Tongue (tissue), 2 donors: ENCODE measurements around the gene AFF1. TPM values are rescaled to one million over a fixed set of nuclear protein-coding genes. Genes with fewer than 3 reads are reported as not detected.
"Not testable (repeated sequence)": the region's sequence is repeated elsewhere in the genome, so short reads cannot be mapped to it uniquely, and the experiment has no call there.

ENCODE experiments used
- DNase-seq: peaks from one replicate; pipeline ENCODE4 v3.0.0-alpha.2; 2015
- total RNA-seq: library from RNA; depleted of rRNA; stranded (reverse); fragments of >200 nt; gene quantifications from one replicate; pipeline ENCODE4 v1.2.3, GENCODE V29; 2014

The AFF1 gene
- total RNA-seq, 1 donor from 2014 or later, result 41.1 TPM

- DNase-seq, result no peak
Measured at GRCh38 chr4:87055311-87055710, 120.5 kb downstream of the AFF1 start.

DNA sequence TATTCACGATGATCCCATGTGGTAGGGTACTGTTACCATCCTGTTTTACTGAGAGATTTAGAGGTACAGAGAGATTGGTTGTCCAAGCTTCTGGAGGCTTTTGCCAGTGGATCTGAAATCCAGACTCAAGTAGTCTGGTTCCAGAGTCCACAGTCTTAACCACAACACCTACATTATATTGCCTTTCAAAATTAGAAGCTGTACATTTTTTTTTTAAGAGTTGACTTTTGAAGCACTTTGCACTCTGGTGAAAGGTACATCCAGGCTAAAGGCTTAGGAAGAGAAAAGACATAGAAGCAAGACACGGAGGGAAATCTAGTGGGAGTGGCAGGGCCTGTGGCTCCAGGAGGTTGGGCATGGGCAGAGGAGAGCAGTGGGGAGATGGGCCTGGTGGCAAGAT, 122.1 kb downstream of the AFF1 start:
- no peak for DNase-seq

DNA sequence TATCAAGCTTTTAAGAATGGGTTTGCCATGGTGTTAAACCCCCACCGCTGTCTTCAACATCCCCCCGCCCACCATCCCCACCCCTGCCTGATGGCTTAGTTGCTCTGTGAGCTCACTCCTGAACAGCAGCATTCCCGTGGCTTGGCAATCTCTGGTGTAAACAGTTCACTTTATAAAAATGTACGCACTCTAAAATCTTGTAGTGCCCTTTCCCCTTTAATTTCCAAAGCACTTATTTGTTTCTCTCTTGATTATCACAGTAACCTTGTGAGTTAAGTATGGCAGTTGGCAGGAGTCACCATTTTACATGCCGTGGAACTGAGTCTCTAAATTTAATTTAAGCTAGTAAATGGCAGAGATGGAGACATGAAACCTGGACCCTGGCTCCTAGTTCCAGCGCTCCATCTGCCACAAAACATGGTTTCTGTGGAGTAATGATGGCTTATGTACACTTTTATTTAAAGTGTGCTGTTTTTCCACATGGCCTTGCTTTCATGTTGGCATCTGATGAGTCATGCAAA, 123.1 kb downstream of the AFF1 start:
- no peak for DNase-seq

GRCh38 chr4:87058356-87059073, 123.7 kb downstream of the AFF1 start:
- no peak for DNase-seq

DNA sequence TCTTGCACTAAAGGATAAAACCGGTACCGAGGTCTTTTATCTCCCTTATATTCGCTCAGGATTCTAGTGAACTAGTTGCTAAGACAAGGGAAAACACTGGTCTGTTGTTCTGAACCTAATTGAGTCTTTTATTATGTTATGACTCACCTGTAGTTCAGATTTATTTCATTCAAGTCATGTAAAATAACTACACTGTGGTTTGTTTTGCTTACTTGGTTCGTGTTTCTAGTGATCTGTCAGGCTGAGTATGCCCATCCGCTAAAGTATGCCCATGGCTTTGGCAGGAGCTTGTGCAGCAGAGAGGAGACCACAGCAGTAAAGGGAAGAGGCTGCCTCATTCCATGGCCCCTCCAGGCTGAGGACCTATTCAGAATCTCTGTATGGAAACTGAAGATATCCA, 126.1 kb downstream of the AFF1 start:
- no peak for DNase-seq

- no peak for DNase-seq
Measured at GRCh38 chr4:87065021-87065420, 130.2 kb downstream of the AFF1 start.

DNA sequence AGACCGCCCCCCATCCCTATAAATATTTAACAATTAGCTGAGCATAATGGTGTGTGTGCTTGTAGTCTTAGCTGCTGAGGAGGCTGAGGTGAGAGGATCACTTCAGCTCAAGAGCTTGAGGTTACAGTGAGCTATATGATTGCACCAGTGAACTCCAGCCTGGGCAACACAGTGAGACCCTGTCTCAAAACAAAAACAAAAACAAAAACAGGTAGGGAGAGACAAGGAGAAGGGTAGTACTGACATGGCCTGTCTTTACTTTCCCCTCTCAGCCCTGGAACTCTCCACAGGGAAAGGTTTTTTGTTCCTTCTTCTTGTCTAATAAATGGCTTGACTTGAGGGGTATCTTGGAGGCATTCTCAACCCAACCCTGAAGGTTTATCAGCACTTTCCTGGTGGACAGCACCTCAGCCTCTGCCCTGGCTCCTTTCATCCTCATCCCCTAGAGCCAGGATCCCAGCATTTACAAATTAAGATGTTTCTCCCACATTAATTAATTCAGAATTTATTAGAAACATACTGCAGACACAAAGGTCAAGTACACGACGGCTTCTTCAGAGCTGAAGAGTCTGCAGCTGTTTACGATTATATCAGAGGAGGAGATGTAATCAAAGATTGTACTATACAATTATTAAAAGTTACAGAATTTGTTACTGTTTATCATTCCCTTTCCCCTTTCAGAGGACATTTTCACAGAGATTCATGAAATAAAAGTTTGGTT, 131.8 kb downstream of the AFF1 start:
- no peak for DNase-seq

DNA sequence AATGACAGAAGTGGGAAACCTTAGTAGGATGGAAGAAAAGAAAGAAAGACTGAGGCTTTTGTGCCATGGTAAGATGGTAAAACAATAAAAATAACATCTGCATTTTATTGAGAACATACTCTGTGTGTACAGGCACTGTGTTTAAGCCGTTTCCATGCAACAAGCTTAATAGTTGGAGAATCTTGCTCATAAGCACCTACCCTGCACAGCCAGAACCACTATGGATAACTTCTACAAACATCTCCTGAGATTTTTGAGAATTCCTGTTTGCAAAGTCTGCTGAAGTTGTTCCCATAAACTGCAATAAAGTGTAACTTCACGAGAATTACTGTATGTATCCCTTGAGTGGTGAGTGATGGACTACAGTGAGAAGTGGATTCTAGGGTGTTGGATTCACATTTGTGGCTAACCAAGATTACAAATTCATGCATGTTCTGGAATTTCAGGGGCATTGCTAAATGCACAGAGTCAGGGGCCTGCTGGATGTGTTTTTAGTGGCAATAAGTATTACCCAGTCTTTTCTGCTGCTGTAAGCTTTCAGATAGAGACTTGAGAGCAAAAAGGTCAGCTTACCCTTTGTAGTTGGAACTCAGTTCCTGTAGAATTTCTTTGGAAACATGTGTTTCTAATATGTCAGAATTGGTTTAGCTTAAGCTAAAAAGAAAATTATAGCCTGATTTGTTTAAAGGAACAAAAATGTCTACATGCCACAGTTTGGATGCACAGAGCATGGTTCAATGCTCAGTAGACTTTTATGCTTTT, 132.5 kb downstream of the AFF1 start:
- DNase-seq, result no peak

DNA sequence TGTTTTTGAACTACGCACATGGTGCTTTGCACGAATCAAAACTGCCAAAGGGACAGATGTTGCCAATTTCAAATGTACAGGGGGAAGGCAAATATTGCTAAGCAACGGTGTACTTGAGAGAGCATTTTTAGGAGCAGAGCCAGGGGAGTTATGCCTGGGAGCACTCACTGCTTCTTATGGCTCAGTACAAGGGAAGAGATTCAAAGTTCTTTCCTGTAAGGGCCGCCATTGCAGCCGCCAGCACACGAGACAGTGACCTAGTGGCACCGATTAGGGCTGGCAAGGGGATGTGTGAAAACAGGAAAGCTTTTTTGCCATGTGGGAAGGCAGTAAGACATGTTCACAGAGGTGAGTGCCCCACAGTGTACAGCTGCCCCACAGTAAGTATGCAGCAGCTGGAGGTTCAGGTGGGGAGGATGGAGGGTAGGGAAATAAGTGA, 133.8 kb downstream of the AFF1 start:
- peak; percentile 66 for DNase-seq

DNA sequence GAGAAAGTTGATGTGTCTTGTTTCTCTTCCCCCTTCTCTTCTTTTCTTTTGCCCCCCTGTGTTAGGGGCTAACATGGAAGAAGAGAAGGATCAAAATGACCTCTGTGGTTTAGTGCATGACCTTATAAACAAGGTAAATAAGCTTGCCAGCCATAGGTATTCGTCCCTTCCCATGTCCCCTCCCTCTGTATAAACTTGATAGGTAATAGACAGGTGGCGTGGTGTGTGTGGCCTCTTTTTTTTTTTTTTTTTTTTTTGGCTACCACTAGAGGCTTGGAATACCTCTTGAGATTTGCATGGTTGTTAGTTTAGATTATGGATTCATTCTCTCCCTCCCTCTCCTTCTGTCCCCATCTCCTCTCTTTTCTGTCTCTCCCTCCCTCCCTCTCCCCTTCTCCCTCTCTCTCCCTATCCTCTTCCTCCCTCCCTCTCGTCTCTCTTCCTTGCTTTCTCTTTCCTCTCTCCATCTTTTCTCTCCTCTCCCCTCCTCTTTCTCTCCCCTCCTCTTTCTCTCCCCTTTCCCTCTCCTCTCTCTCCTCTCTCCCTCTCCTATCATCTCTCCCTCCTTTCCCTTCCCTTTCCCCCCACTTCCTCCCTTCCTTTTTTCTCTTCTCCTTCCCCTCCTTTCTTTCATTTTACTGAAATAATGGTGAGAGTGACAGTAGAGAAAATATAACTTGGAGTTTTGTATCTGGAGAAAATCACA, 134.4 kb downstream of the AFF1 start:
- DNase-seq, result no peak

DNA sequence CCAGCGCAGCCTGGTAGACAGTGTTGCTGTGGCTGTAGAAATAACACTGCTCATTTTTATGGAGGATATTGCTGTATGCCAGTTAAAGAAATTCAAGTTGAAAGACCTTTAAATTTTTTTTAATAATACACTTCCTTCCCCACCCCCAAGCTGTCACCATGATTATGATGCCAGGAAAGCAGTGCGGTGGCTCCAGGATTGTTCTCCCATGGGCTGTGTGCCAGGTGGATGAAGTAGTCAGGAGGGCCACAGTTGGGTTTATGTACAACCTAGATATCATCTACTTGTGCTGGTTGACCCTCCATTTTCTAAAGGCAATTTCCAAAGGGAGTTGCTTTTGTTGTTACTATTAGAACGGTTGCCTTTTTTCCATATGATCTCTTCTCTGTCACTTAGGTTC, 136.6 kb downstream of the AFF1 start:
- no peak for DNase-seq

DNA sequence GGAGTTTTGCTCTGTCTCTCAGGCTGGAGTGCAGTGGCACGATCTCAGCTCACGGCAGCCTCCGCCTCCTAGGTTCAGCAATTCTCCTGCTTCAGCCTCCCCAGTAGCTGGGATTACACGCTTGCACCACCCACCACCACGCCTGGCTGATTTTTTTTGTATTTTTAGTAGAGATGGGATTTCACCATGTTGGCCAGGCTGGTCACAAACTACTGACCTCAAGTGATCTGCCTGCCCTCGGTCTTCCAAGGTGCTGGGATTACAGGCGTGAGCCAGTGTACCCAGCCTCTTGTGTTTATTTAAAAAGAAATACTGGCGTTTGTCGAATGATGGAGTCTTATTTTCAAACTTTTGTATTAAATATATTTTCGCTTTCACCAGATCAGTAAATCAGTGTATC, 137.7 kb downstream of the AFF1 start:
- not testable (repeated sequence) for DNase-seq

GRCh38 chr4:87073199-87074120, 138.6 kb downstream of the AFF1 start:
- peak; percentile 45 for DNase-seq

DNA sequence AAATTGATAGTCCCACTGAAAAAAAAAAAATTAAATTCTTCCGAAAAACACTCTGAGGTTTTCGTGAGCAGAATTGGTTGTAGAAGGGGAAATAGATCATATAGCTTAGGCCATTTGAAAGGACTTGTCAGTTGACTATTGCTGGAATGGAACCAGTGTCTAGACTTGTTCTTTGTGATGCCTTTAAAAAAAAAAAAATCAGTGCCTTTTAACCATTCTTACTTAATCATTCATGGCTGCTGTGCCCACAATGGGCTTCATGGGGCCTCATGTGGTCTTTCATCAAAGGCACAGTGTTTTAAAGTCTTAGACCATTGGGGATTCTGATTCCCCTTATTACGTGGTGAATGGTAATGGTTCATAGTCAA, 139.3 kb downstream of the AFF1 start:
- no peak for DNase-seq

DNA sequence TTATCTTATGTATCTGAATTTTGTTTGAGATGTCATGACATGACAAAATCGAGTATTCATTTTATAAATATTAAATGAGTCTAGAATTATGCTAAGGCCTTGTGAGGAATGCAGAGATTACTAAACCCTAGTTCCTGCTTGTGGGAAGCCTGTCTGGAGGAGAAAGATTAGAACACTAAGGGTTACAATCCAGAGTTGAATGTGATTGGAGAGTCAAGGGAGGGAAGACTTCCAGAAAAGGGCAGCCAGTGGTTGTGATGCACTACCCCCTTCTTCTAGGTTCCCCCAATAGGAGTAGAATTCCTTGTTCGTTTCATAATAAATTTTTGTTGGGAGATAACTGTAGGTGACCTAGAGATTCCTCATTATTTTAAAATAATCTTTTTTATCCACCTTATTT, 141.1 kb downstream of the AFF1 start:
- no peak for DNase-seq

DNA sequence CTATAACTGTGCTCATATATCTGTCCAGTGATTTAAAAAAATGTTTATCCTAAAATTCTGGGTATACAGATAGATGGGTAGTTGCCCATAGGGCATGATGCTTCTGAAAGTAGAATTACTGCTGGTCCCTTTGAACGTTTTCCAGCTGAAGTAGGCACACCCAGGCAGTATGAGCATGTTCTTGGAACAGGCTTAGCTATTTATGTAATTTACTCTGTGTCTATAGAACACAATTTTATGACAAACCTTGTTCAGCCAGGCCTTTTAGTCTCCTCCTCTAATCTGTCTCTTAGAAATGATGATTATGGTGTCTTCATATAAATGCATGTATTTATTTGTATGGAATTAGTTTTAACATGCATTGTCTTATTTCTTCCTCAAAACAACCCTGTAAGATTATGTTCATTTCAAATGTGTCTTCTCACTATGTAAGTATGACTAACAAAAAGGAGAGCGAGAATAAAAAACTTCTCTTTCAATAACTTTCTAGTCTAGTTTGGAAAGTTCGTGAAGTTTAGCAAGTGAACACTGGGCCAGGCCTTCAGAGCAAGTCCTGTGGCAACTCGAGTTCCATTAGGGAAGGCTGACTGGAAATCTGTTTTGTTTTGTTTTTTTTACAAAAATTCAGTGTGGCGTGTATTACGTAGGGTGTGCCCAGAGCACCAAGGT, 142.0 kb downstream of the AFF1 start:
- DNase-seq, result no peak

- DNase-seq, result no peak
Measured at GRCh38 chr4:87077914-87078585, 143.2 kb downstream of the AFF1 start.

- DNase-seq, result no peak
Measured at GRCh38 chr4:87078987-87079486, 144.2 kb downstream of the AFF1 start.

DNA sequence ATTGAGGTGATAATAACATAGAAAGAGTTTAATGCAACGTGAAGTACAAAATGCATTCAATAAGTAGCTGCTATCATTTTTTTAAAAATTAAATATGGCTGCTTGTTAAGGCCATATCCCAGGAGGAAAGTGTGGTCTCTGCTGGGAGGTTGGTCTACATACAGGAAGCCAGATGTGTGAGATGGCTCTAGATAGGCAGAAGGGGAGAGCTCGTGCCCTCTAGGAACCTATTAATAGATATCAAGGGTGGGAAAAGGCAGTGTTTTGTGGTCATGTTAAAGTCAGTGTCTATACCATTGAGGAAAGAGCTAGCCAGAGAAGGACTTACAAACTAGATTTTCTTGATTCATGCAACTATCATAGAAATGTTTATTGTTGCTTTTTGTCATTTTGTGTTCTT, 145.2 kb downstream of the AFF1 start:
- DNase-seq, result no peak

DNA sequence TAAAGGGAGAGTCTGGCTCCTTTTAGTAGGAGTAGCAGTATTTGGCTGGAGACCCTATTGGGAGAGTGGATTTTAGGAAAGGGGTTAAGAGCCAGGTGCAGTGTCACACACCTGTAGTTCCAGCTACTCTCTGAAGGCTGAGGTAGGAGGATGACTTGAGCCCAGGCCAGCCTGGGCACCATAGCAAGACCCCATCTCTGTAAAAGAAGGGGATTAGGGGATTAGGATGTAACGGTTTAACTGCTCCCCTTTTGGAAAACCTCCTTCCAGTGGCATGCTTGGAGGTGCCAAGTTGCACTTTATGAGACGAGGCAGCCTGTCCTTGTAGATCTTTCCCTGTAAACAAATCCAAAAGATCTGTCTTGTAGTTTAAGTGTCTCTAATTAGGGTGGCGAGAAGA, 145.7 kb downstream of the AFF1 start:
- no peak for DNase-seq
